Occipital lobe (tissue), 2 donors: ENCODE results near the gene WDR59. TPM values are rescaled to one million over a fixed set of nuclear protein-coding genes. Genes with fewer than 3 reads are reported as not detected.
"Not testable (repeated sequence)": the region's sequence is repeated elsewhere in the genome, so short reads cannot be mapped to it uniquely, and the experiment has no call there.

ENCODE experiments used
- DNase-seq: peaks from one replicate; lab custom pipeline; 2025; lab: John Stamatoyannopoulos, UW
- total RNA-seq: library from RNA; depleted of rRNA; stranded (reverse); fragments of >200 nt; gene quantifications from one replicate; pipeline ENCODE4 v1.2.3, GENCODE V29; 2014

The WDR59 gene
- total RNA-seq, 1 donor from 2014 or later: 18.7 TPM

GRCh38 chr16:74865922-74866598 is 118.9 kb downstream of the WDR59 start:
- no peak for DNase-seq

- DNase-seq: no peak
Observed at GRCh38 chr16:74862743-74863244, 122.1 kb downstream of the WDR59 start.

DNA sequence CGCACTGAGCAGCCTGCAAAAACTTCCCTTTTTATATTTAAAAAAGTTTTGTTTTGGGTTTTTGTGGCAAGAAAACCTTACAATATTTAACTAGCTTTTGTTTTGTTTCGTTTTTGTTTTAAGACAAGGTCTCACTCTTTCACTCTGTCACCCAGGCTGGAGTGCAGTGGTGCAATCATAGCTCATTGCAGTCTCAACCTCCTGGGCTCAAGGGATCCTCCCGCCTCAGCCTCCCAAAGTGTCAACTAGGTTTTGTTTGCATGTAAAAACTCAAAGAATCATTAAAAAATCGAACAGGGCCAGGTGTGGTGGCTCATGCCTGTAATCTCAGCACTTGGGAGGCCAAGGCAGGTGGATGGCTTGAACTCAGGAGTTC is 132.4 kb downstream of the WDR59 start:
- no peak for DNase-seq

DNA sequence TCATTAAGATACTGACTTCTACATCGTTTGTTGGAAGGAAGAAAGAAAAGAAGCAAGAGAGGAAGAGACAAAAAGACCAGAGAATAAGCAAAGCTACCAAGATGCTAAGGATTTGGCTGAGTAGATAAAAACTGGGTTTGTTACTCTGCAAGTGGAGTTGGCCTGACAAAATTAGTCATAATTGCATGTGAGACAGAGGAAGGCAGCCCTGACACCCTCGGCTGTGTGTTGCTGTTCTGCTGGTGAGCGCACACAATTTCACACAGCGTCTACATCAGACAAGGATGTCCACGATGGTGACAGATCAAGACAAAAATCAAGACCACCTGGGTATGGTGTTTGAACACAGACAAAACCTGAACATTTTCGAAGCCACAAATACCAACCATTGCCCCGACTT is 134.9 kb downstream of the WDR59 start:
- no peak for DNase-seq

DNA sequence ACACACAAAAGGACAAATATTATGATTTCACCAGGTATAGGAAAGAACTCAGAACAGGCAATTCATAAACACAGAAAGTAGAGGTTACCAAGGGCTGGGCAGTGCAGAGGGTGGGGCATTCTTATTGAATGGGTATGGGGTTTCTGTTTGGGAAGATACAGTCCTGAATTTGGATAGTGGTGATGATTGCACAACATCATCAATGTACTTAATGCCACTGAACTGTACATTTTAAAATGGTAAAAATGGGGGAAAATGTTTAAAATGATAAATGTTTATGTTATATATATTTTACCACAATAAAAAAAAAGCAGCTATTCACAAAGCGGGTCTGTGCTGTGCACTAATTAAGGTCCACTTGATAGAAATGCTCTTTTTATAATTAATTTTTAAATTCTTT is 137.7 kb downstream of the WDR59 start:
- no peak for DNase-seq

- no peak for DNase-seq
Observed at GRCh38 chr16:74846714-74847113, 138.2 kb downstream of the WDR59 start.

- DNase-seq: no peak
Observed at GRCh38 chr16:74844041-74844980, 140.6 kb downstream of the WDR59 start.

DNA sequence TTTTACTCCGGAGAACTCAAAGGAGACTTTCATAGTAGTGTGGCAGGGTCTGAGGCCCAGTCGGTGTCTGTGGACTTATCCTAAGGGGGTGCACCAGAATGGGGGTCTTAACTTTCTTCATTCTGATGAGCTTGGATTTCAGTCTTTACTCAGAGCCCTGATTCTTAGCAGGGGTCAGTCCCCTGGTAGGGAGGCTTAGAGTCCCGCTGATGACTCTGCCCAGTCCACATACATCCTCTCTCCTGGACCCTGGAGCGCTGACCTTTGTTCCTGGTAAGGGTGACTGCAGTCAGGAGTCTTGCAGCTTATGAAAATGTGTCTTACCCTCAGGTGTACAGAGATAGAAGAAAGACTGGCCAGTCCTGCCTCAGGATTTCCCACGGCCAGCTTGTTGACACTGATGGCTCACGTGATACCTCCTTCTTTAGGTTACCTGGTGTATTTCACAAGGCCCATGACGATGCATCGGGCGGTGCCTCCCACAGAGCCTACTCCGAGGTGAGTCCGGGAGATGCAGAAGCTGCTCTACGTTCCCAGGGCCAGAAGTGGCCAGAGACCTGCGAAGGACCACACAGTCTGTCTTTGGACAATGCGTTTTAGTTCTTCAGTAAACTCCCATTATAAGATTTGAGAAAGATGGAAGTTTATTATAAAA is 141.4 kb downstream of the WDR59 start:
- DNase-seq: not testable (repeated sequence)

DNA sequence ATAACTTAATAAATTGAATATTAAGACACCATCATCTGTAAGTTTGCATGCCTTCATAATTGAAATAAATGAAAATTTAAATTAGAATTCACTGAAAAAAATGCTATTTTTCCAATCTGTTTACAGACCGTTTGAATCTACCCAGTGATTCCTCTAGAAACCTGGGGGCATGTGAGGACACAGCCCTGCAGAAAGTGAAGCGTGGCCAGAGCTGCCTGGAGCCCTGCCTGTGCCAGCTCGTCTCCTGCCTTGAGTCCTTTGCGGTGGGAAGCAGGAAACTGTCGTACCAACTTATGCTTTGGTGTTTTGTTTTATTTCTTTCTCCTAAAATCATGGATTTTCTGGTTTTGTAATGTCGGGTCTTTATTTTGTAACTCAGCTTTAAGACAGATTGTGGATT is 142.5 kb downstream of the WDR59 start:
- no peak for DNase-seq

GRCh38 chr16:74841904-74842303 is 143.0 kb downstream of the WDR59 start:
- no peak for DNase-seq

DNA sequence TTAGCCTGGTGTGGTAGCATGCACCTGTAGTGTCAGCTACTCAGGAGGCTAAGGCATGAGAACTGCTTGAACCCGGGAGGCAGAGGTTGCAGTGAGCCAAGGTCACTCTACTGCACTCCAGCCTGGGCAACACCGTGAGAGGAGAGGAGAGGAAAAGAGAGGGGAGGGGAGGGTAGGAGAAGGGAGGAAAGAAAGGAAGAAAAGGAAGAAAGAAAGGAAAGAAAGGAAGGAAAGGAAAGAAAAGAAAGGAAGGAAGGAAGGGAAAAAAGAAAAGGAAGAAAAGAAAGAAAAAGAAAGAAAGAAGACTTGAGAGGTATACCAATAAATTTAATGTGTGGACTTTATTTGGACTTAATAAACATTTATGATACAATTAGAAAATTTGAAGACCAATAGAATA is 143.5 kb downstream of the WDR59 start:
- DNase-seq: no peak

DNA sequence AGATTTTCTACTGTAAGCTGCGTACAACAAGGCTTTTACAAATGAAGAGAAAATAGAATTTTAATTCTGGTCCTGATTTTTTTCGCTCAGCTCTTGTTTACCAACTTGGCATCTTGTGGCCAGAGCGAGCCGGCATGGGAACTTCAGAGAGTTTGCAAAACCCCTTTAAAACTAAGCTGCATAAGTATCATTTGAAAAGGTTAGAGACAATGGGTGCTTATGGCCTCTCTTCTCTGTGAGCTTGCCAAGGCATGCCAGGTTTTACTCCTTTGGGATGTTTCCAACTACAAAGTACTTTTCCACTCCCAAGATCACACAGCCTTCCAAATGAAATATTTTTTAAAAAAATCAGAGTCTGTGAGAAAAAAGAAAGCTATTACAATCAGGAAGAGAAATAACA is 147.9 kb downstream of the WDR59 start:
- no peak for DNase-seq

GRCh38 chr16:74836111-74836671 is 148.7 kb downstream of the WDR59 start:
- DNase-seq: no peak

DNA sequence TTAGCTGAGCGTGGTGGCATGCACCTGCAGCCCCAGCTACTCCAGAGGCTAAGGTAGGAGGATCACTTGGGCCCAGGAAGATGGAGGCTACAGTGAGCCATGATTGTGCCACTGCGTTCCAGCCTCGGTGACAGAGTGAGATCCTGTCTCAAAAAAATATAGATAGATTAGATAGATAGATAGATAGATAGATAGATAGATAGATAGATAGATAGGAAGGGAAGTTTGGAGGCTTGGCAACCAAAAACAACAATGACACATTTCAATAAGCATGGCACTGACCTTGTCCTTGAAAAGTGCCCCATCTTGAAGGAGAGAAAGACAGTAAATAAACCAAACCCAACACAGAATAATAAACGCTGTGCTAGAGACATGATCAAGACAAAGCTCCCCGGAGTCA is 152.7 kb downstream of the WDR59 start:
- no peak for DNase-seq

GRCh38 chr16:74831467-74831866 is 153.5 kb downstream of the WDR59 start:
- DNase-seq: no peak

DNA sequence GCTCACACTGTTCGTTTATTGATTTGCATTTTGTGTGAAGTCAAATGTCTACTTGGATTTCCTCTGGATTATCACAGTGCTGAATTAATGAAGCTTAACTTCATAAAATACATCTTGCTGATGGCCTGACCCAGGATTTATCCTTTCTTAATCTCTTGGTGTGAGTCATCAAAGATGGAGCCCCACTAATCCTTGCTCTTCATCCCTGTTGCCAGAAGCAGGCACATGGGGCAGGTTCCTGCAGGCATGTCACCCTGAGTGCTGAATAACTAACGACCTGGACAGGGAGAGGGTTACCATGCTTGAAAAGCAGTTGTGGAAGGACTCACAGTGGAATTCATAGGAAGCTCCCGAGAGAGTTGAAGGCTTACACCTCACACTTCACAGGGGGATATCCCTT is 154.3 kb downstream of the WDR59 start:
- DNase-seq: no peak

DNA sequence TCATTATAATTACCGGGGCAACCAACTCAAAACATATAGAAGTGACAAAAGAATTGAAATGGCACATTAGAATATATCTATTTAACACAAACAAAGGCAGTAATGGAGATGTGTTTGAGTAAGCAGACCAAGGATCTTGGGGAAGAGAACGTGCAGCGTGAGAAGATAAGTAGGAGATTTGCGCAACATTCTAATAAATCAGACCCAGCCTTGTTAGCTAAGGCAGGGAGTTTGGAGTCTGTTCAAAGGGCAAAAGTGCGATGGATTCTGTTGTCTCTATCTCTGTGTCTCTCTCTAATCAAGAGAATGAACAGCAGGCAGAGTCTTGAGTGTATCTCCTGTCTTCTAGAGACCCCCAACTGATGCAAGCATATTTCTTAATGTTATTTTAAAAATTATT is 155.3 kb downstream of the WDR59 start:
- DNase-seq: no peak

DNA sequence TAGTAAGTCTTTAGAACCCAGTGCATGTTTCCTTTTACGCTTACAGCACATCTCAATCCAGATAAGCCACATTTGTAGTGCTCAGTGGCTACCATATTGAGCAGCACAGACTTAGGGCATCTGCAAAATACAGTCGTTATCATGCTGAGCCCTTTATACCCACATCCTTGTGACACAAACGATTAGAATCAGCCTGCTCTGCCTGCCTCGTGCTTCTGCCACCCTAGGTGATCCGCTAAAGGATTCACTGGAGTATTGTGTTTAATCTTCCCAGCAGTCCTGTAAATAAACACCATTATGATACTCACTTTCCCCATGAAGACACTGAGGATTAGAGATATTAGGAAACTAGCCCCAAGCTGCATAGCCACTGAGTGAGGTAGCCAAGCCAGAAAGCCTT is 159.0 kb downstream of the WDR59 start:
- DNase-seq: no peak

DNA sequence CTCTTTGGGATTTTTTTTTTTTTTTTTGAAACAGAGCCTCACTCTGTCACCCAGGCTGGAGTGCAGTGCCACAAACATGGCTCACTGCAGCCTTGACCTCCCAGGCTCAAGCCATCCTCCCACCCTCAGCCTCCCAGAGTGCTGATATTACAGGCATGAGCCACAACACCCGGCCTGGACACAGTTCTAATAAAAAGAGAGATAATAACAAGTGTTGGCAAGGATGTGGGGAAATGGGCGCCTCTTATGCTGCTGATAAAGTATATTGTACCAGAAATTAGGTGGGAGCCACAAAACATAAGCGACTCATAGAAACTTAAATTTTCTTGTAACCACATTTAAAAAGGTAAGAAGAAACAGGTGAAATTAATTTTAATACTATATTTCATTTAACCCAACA is 159.9 kb downstream of the WDR59 start:
- DNase-seq: no peak
